ENCODE data around the gene ZNF319.

ZNF319 gene

DNA sequence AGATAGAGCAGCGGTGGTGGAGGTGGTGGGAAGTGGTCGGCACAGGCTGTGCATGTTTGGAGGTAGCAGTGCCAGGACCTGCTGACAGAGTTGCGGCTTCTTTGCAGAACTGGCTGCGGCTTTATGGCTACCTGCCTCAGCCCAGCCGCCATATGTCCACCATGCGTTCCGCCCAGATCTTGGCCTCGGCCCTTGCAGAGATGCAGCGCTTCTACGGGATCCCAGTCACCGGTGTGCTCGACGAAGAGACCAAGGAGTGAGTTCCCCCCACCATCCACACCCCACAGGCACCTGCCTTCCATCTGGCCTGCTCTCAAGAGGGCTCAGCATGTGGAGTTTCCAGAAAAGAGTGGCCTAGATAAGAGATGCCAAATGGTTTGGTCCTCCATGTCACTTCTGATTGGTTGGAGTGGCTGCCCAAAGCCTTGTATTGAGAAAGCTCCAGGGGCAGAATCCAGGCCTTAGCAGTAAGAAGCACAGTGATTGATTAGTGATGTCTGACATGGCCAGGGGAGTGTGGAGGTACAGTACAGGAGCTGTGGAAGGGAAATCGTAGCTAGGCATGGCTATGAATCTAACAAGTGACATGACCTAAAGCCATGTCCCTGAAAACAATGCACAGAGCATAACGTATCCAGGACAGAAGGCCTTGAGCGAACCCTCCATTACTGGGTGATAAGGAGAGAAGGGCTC lies 37.0 kb upstream of the ZNF319 start:
- no peak for DNase-seq (ENCODE audit: low spot score)

DNA sequence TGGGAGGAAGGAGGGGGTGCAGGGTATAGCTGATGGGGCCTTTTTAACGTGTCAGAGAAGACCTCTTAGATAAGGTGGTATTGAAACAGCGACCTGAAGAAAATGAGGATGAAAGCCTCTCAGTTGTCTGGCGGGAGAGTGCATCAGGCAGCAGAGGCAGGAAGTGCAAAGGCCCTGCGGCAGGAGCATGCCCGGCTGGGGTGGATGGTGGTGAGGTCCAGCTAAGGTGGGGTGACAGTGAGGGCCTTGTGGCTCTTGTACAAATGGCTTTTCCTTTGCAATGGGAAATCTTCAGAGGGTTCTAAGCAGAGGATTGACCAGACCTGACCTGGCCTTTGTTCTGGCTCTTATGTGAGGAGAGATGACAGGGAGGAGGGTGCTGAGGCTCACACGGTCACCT lies 36.5 kb upstream of the ZNF319 start:
- DNase-seq (ENCODE audit: low spot score) = no peak

DNA sequence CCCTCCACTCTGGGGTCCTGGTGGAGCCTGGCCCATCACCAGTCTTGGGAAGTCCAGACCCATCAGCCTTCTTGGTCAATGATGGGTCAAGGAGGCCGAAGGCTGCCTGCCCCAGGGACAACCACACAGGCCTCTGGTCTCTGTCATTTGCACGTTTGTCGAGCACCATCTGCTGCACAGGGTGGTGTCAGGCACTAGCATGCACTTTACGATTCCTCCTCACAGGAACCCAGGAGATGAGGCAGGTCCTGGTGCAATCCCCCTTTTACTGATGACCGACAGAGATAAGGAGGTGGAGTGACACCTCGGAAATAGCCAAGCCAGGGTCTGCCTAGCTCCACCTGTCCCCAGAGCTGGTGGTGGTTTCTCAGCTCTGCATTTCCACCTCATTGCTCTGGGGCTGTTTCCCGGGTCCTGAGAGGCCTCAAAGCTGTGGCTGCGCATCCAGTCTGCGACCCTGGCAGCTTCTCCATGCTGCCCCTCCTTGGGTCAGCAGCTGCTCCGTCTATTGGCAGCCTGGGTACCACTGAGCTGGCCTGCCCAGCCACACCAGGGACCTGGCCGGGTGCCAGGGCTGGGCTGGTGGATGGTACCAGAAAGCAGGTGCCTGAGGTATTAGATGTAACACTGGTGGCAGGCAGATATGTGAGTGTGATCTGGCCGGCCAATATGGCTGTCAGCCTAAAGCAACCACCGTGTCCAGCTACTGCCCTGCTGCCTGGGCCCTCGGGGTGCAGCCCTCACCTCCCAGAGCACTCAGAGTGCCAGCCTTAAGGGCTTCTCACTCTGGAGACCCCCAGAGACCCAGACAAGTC lies 35.1 kb upstream of the ZNF319 start:
- DNase-seq (ENCODE audit: low spot score) = no peak

DNA sequence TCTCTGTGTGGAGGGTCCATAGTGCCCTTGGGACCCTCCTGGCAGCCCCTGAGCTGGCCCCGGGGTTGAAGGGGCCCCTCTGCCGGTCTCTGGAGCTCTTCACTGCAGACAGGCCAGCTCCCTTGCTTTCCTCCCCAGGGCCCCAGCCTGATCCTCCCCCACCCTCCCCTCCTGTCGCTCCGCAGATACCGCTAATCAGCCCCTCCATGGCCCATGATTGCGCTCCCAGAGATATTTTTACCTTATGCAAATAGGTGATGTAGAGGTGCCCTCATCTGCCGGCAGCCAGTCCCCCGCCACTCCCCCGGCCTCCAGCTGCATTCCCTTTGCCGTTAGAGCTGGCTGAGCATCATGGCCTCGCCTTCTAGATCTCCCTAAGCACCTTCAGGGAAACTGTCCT lies 34.3 kb upstream of the ZNF319 start:
- DNase-seq (ENCODE audit: low spot score) = no peak

DNA sequence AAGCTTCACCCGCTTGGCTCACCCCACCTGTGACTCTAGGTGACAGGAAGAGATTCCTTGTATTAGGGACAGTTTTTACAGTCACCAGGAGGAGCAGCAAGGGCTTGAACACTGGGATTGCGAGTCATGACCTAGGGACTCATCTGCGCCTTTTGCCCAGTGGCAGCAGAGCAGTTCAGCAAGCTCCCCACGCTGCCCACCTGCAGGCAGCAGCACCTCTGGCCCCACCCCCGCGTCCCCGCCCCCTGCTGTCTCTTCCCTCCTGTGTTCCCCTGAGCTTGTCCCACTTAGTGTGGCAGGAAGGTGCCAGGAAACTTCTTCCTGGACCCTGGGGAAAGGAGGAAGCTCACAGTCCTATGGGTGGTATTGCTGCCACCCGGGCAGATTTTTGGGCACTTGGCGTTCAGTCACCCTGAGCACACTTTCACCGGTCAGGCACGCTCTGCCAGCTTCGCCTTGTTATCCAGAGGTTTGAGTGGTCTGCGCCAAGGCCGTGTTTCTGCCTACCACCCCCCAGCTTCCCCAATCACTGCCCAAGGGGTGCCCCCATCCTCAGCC lies 33.7 kb upstream of the ZNF319 start:
- DNase-seq (ENCODE audit: low spot score) = no peak

DNA sequence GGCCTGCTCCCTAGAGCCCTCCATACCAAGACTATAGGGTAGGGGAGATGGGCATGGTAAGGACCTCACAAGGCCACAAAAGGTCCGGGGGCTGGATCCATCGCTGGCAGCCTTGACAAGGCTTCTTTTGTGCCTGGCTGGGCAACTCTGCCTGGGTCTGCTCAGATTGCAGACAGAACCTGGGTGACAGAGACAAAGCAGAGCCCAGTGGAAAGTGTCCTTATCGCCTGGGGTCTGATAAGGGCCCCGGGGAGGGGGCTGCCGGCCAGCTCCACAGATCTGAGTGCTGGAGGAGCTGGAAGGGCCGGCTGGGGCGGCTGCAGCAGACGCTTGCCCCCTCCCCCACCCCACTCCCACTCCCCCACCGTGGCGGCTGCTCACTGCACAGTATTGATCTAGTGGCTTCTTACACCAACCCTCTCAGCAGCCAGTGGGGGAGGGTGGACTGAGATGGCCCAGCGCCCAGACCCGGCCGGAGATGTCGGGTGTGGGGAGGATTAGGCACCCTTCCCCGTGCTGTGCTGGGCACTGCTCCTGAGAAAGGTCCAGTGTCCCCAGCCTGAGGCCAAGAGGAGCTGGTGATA lies 32.3 kb upstream of the ZNF319 start:
- DNase-seq (ENCODE audit: low spot score) = no peak

DNA sequence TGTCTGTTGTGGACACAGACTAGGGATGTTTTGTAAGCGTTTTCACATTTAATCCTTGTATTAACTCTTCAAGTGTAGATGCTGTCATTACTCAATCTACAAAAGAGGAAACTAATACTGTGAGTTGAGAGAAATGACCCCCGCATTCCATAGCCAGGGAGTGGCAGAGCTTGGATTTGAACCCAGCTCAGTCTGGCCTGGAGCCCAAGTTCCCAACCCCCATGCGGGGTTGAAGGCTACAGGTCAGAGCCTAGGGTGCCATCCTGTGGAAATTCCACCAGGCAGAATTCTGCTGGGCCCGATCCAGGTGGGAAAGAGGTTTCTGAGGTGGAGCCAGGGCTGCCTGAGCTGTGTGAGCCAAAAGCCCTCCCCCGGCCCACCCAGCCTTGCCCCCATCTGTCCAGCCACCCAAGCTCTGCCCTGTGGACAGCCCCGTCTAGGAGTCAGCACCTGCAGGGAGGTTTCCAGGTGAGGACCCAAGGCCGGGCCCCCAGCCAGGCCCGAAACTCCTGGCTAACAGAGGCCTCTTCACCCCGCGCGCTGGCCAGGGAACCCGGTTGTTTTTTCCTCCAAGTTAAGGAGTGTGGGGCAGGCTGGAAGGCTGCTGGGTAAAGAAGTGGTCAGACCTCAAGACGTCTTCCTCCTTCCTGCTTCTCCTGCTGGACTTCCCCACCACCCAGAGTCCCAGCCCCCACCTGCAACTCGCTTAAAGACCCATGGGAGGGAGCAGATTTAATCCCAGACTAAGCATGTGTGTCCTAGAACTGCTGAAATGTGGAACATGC lies 30.7 kb upstream of the ZNF319 start:
- no peak for DNase-seq (ENCODE audit: low spot score)

DNA sequence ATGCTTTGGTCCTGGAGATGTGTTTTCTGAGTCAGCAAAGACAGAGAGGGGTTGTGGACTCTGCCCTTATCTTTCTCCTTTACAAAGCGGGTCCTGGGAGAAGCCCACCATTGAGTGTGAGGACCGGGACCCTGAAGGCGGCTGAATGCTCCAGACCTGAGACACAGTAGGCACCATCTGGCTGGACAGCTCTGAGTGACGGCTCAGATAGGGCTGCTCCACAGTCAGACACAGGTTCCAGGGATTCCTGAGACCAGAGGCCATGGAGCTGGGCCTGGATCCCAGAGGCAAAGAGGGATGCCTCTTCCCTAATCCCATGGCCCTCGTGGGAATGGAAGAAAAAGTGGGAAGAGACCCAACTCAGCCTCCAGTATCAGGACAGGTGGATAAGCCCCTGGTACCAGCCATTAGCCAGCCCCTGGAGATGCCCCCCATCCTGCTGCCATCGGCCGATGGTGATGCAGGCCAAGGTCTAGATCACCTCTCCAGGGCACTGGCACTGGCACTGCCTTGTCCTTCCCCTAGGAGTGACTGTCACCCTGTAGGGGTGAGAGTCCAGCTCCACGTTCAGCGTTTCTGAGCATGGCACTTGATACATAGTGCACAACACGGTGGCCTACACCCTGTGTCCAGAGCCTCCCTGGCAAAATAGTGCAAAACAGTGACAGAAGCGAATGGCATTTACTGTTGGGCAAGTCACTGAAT lies 29.8 kb upstream of the ZNF319 start:
- no peak for DNase-seq (ENCODE audit: low spot score)

DNA sequence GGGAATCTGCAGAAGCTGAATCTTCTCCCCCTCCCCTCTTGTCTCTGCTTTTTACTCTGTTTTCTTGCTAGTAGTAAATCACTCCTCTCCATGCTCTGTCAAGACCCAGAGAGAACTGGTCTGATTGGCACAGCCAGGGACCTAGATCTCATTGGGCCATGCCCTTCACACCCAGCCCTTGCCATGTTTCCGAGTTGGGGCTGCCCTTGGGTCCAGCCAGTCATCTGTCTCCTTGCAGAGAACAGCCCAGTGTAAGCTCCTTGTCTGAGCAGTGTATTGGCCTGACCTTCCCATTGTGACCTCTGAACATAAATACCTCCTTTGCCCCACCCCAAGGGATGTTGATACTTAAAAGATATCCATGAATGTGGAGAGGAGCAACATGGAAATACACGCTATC lies 28.9 kb upstream of the ZNF319 start:
- no peak for DNase-seq (ENCODE audit: low spot score)

DNA sequence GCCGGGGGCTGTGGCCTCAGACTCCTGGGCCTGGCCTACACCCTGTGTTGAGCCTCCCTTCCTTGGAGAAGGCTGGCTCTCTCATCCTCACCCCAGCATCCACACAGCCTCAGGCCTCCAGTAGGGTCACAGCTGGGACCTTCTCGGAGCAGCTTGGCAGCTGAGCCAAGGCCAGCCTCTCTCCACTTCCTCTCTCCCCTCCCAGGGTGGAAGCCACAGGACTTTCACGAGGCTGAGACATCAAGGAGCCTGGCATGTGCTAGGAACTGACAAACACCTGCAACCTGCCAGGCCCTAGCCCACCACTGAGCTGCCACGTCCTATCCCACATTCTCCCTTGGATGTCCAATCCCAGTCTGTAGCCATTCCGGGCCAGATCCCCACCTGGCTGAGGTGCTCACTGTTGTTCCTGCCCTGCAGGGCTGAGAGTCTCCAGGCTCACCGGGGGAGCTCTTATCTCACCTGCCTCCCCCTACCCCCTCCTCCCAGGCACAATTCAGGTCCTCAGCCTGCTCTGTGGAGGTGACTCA lies 28.1 kb upstream of the ZNF319 start:
- no peak for DNase-seq (ENCODE audit: low spot score)

DNA sequence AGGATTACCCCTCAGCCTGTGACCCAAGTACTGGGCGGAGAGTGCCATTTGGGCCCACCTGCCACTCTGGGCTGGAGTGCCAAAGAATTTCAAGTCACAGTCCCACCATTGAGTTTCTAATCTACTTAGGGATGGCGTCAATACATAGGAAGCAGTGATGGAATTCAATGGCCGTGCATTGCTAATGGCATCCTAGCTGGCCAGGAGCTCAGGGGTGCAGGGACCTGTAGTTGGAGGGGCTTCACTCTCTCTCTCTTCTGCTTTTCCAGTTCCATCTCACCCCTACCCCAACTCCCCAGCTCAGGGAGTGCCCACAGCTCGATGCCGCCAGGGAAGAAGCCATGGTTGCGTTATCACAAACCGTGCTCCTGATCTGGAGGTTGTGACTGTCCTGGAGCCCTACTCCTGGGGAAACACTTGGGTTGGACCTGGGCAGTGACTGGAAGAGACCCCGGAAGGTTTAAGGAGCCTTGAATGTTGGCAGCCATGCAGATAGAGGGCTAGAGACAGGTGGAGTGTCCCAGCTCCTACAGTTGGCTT lies 27.5 kb upstream of the ZNF319 start:
- no peak for DNase-seq (ENCODE audit: low spot score)

DNA sequence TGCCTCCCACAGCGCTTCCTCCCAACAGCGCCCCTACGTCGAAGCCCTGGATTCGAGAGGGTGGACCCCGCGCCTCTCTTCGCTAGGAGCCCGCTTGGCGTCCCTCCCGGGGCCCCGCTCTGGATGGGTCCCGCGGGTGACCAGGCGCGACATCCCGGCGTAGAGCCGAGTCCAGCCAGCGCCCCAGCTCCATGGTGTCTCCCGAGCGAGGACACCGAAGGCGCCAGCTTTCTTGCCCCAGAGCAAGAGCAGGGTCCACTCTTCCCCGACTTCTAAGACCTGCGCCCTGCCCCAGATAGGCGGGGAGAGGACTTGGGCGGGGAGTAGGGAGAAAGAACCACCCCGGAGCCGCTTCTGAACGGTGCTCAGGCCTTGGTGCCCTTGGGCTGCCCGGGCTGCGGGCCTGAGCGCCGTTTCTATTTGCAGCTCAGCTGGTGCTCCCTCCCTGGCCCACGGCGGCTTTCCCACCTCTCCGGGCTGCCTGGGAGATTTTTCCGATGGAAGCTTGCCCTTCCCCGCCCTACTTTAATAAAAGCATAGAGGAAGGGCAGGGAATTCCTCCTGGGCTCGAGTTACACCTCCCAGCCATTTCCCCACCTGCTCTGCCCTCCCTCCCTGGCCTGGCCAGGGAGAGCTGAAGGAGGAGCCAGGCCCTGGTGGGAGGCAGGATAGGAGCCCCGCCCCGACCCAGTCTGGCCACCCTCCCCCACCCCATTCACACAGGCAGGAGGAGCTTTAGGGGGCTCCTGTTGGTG lies 26.9 kb upstream of the ZNF319 start:
- peak; percentile 76 for DNase-seq (ENCODE audit: low spot score)

DNA sequence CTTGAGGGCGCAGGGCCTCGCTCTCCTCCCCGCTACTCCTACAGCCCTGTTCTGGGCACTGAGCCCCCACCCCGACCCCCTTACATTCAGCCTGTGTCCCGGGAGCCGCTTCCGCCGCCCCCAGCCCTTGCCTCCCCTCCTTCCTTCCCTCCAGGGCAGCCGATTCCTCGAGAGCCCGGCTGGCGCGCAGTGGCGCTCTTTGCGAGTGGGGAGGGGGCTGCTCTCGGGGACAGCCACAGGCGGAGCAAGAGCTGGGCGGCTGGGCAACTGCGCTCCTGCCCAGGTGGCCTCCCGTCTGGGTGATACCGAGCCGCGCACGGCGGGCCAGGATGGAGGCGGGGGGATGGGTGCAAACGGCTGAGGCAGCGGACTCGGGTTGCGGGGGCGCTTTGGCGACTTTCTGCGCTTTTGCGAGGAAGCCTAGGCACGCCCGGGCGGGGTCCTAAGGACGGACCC lies 26.3 kb upstream of the ZNF319 start:
- DNase-seq (ENCODE audit: low spot score) = no peak

DNA sequence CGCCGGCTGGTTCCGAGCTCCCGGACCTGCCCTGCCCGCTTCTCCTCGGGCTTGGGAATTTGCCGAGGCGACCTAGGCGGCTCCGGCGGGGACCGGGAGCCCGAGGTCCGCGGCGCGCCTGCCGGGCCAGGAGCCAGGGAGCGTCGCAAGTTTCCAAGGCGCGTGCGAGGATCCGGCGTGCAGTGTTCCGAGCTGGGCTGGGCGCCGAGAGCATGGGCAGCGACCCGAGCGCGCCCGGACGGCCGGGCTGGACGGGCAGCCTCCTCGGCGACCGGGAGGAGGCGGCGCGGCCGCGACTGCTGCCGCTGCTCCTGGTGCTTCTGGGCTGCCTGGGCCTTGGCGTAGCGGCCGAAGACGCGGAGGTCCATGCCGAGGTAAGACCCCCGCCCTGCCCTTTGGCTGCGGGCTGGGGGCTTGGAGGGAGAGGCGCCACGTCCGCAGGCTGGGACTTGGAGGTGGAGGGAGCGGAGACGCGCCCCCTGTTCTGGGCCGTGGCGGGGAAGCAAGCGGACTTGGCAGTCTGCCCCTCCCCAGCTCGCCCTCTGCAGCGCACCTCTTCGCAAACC lies 25.8 kb upstream of the ZNF319 start:
- peak; percentile 68 for DNase-seq (ENCODE audit: low spot score)

DNA sequence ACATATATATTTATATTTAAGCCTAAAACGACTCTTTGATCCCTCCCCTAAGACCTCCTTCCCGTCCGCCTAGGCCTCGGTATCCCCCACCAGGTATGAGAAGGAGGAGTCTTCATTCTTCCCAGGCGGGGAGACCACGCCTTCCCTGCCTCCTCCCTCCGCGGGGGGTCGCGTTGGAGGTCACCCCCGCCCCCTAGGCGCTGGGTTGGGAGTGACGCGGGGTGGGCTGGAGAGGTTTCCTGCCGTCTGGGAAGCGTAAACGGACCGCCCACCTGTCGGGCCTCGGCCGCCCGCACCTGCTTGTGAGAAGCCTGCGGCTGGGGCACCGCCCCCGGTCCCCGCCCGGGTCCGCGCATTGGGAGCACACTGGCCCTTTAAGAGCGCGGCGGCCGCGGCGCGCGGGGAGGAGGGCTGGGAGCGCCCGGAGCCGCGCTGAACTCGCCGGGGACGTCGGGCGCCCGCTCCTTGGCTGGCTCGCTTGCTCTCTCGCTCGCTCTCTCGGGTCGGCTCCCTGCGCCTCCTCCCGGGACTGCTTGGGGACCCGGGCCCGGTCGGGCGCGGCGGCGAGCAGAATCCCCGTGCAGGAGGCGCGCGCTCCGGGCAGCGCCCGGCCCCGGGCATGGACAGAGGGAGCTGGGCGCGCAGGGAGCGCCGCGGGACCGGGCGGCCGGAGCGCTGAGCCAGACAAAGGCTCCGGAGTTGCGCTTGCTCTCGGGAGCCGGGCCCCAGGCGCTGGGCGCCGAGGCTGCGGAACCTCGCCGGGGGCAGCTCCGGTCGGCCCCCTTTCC lies 25.1 kb upstream of the ZNF319 start, which contains the start of gene MMP15:
MMP15 (plus strand) TSS at position 404 of the 788 bp plus-strand sequence. CDS start 597 bp downstream, outside the sequence.
- peak; percentile 89 for DNase-seq (ENCODE audit: low spot score)

DNA sequence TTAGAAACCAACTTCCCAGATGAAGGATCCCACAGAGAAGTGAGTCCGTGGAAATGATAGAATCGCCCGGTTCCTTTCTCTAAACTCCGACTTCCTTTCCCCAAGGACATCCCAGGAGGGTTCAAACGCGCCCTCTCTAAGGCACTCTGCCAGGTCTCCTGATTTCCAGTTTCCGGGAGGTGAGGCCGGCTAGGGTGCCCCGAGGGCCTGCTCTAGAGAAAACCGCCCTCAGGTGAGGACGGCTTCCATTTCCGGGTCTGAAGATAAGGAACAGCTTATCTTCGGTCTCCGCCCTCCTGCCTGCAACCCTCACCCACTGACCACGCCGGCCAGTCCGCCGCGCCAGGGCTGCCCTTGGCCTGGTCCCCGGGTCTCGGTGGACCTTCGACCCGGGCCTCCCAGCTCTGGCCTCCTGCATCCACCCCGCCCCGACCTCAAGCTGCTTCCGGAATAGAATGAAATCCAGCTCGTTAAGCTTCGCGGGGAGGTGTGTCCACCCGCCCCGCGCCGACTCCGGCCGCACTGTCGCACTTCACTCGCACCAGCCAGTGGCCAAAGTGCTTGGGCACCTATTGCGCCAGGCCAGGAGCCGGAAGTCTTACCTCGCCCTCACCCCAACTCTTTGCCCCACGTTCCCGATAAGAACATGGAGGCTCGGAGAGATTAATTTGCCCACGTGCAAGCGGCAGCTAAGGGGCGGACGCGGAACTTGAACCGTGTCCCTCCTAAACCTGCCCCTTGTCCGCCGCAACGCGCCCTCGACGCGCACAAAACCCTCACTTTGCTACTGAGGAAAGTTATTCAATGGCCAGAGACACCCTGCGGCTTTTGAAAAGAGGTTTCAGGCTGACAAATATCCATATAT lies 24.2 kb upstream of the ZNF319 start:
- DNase-seq (ENCODE audit: low spot score) = peak; percentile 69

DNA sequence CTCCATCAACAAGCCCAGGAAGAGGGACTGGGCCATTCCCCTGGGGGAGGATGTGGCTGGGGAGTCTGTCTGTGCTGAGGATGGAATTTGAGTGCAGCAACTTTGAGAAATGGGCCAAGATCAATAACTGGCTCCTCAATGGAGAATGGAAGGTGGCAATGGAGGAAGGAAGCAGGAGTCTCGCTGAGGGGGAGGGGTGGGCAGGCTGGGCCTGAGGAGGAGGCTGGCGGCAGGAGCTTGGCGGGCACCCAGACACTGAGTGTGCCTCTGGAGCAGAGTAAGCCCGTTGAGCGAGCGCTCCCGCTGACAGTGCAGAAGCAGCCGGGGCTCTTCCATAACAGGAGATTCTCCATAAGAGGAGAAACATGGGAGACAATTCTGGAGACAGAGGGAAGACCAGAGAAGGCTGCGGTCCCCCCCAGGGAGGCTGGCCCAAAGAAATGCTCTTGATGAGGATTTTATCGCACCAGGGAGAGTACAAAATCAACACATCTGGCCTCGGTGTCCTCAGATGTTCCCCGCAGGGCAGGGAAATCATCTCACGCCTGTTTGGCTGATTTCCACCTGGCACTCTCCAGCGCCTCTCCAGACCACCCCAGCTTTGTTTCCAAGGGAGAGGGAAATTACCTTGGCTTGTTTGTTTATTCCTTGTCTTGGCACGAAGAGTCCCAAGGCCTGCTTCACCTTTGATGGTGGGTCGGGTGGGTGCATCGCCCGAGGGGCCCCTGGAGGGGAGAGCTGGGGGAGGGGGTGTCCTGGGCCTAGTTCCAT lies 22.3 kb upstream of the ZNF319 start:
- DNase-seq (ENCODE audit: low spot score) = no peak
